ENCODE measurements around the gene MINDY4. TPM values are rescaled to one million over a fixed set of nuclear protein-coding genes. Genes with fewer than 3 reads are reported as not detected.

The MINDY4 gene
- total RNA-seq, 4 donors from 2014 or later = 4.6 to 14.1 (median 6.8) TPM

DNA sequence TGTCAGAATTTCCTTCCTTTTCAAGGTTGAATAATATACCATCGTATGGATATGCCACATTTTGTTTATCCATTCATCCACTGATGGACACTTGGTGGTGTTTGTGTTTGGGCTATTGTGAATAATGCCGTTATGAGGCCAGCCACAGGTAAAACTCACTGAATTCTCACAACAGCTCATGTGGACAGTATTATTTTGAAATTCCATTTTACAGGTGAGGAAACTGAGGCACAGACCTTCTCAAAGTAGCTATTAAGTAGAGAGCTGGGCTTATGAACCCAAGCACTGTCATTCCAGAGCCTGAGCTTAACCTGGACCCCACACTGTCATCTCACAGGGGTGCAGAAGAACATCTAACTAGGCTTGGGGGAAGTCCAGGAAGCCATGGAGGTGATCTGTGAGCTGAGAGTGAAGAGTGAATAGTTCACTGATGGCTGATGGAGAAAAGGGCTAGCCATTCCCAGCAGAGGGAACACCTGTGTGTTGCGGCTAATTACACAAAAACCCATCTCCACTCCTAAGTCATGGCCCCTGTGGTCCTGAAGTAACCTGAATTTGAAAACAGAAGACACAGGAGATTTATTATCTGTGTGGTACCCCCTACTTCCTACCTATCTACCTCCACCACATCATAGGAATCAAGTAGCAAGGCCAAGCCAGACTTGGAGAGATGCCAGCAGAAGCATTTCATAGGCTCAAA, 10.6 kb upstream of the MINDY4 start:
- intact Hi-C loops (cut with DNase I; ENCODE audit: low total_unique reads) = no loop called here
- DNase-seq = no peak
- Histone ChIP-seq H3K4me3 (no peak overlapping the region), H3K9me3 (no peaks in the 10 kb centered on the region), H3K36me3 (no peaks in the 10 kb centered on the region), H3K27me3 (no peaks in the 10 kb centered on the region), H3K4me1 (peaks cover 0 to 12% (median 2%) of the 10 kb centered on the region in 4 donors), H3K27ac (no peak overlapping the region)
- 87 to 100% methylated on average over 2 to 3 of the region's 3 CpGs for WGBS, 2 donors (ENCODE audit: low coverage in 1 of 2)
- in situ Hi-C loops (cut with MboI; ENCODE audit: low pct_ligation_motif_present in 1 of 4, low pct_unique_long_range_greater_than_20kb in 1 of 4, low sequenced_read_pairs in 3 of 4) = no loop called here
- no peak for TF ChIP-seq POLR2A (IDR thresholded peaks at IDR 0.05)
- no peak for TF ChIP-seq EP300 (IDR thresholded peaks at IDR 0.05; ENCODE audit: low read depth)
- TF ChIP-seq, protein P1, sequence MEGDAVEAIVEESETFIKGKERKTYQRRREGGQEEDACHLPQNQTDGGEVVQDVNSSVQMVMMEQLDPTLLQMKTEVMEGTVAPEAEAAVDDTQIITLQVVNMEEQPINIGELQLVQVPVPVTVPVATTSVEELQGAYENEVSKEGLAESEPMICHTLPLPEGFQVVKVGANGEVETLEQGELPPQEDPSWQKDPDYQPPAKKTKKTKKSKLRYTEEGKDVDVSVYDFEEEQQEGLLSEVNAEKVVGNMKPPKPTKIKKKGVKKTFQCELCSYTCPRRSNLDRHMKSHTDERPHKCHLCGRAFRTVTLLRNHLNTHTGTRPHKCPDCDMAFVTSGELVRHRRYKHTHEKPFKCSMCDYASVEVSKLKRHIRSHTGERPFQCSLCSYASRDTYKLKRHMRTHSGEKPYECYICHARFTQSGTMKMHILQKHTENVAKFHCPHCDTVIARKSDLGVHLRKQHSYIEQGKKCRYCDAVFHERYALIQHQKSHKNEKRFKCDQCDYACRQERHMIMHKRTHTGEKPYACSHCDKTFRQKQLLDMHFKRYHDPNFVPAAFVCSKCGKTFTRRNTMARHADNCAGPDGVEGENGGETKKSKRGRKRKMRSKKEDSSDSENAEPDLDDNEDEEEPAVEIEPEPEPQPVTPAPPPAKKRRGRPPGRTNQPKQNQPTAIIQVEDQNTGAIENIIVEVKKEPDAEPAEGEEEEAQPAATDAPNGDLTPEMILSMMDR (IDR thresholded peaks at IDR 0.05) = no peak
- TF ChIP-seq POLR2AphosphoS5 (IDR thresholded peaks at IDR 0.05) = no peak

DNA sequence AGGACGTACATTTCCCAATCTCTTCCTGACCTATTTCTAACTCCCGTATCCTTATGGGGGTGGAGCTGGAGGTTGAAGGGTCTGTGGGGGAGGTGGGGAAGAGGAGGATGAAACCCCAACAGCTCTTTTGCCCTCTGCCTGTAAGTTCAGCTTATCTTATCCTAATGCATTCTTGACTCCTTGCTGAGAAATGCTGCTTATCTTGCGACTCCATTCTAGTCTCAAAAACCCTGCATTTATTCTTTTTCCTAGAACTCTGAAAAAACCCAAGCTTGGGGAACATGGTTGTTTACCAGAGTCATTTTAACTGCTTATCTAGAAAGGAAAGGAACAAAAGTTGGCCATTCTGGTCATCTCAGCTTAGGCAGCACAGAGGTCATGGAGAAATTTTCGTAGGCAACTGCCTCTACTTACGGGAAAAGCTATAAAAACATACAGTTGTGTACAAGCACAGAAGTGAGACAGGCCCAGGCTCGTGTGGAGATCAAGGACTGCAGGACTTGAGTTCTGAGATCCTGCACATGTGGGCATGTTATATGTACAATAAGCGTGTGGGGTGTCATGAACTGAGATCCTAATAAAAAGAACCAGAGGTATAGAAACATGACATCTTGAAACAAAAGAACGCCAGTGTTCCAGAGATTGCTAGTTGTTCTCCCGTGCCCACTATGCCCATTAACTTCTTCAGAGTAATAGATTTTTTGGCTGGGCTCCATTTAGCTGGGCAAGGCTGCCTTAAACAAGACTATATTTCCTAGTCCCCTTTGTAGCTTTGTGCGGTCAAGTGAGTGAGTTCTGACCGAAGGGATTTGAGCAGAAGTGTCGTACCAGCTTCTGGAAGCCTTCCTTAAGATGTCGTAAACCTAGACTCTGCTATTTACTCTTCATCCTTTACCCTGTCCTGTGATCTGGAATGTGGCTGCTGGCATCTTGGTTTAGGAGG, 9.7 kb upstream of the MINDY4 start:
- TF ChIP-seq POLR2A (IDR thresholded peaks at IDR 0.05) = no peak
- TF ChIP-seq POLR2AphosphoS5 (IDR thresholded peaks at IDR 0.05) = no peak
- TF ChIP-seq EP300 (IDR thresholded peaks at IDR 0.05; ENCODE audit: low read depth) = no peak
- TF ChIP-seq, protein P1 (IDR thresholded peaks at IDR 0.05) = no peak
- WGBS, 2 donors (ENCODE audit: low coverage in 1 of 2) = 78 to 84% methylated on average over 10 to 13 of the region's 13 CpGs
- Histone ChIP-seq H3K4me3 (no peak overlapping the region), H3K9me3 (no peaks in the 10 kb centered on the region), H3K4me1 (peaks cover 0 to 12% (median 0%) of the 10 kb centered on the region in 4 donors), H3K27me3 (no peaks in the 10 kb centered on the region), H3K27ac (no peak overlapping the region), H3K36me3 (no peaks in the 10 kb centered on the region)
- intact Hi-C loops (cut with DNase I; ENCODE audit: low total_unique reads) (no loop called here), in situ Hi-C loops (cut with MboI; ENCODE audit: low pct_ligation_motif_present in 1 of 4, low pct_unique_long_range_greater_than_20kb in 1 of 4, low sequenced_read_pairs in 3 of 4) (no loop called here)
- DNase-seq = no peak

DNA sequence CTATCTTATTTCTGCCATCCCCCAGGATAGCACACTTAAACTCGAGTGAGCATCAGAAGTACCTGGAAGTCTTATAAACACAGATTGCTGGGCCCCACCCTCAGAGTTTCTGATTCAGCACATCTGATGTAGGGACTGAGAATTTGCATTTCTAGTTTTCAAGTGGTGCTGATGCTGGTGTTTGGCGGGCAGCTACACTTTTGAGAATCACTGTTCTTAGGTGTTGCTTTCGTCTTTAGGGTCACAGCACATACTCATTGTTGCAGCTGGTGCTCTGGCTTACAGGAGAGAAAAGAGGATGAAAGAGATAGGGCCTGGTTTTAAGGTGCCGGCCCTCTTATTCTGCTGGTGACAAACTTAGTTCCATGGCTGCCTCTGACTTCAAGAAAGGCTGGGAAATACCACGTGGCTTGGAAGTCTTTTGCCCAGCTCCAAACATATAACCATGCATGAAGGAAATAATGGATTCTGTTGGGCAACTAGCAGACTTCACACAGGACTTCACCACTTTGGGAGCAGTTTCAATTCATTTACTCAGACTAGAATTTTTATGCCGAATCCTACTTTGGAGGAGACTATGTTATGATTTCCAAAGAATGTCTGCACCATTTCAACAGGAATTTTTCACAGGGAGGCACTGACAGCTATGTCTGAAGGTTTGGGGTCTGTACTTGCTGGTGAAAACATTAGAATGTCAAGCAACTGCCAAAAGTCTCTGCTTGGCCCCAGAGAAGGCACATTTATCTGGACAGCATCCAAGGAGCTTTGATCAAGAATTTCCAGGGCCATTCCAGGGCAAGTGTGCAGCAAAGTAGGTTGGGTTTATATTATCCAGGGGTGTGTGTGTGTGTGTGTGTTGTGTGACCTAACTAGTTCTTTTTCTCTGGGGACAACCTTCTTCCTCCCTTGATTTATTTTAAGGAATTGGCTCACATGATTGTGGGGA, 6.9 kb upstream of the MINDY4 start:
- TF ChIP-seq POLR2A (IDR thresholded peaks at IDR 0.05) (no peak), POLR2AphosphoS5 (IDR thresholded peaks at IDR 0.05) (peak in 1 of 3 donors; percentile 13)
- H3K9me3 ChIP-seq = no peaks in the 10 kb centered on the region
- peaks cover 0 to 12% (median 0%) of the 10 kb centered on the region in 4 donors for H3K4me1 ChIP-seq
- in situ Hi-C loops (cut with MboI; ENCODE audit: low pct_ligation_motif_present in 1 of 4, low pct_unique_long_range_greater_than_20kb in 1 of 4, low sequenced_read_pairs in 3 of 4) = no loop called here
- 68 to 80% methylated on average over 1 to 6 of the region's 6 CpGs for WGBS, 2 donors (ENCODE audit: low coverage in 1 of 2)
- no peak for DNase-seq
- intact Hi-C loops (cut with DNase I; ENCODE audit: low total_unique reads) = no loop called here
- no peak overlapping the region for H3K4me3 ChIP-seq
- no peaks in the 10 kb centered on the region for H3K27me3 ChIP-seq
- no peaks in the 10 kb centered on the region for H3K36me3 ChIP-seq
- H3K27ac ChIP-seq = peak overlapping the region in 3 of 4 donors; percentile 43 to 54 (median 50)

DNA sequence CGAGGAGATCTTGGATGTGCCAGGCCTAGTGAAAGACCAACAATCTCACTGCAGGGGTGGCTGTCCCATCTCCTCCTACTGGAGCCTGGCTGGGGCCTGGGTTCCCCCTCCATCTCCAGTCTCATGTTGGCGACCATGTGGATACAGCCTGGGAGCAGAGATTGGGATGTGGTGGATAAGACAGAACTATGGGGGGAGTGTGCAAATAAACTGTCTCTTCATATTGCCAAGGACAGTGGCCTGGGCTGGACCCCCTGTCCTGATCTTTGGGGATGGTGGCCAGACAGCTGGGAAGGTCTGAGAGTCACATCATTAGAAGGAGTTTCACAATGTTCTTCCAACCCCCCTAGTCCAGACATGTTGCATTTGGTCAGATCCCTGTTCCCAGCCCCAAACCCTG, 5.8 kb upstream of the MINDY4 start:
- H3K36me3 ChIP-seq = no peaks in the 10 kb centered on the region
- H3K4me1 ChIP-seq = peaks cover 0 to 14% (median 0%) of the 10 kb centered on the region in 4 donors
- 100% methylated on average over 2 of the region's 2 CpGs; no CpG with 5 or more reads in 1 of the 2 donors for WGBS, 2 donors (ENCODE audit: low coverage in 1 of 2)
- peak overlapping the region in 3 of 4 donors; percentile 30 to 43 (median 37) for H3K27ac ChIP-seq
- H3K4me3 ChIP-seq = no peak overlapping the region
- in situ Hi-C loops (cut with MboI; ENCODE audit: low pct_ligation_motif_present in 1 of 4, low pct_unique_long_range_greater_than_20kb in 1 of 4, low sequenced_read_pairs in 3 of 4) (no loop called here), intact Hi-C loops (cut with DNase I; ENCODE audit: low total_unique reads) (no loop called here)
- no peak for DNase-seq
- TF ChIP-seq EP300 (IDR thresholded peaks at IDR 0.05; ENCODE audit: low read depth) = no peak
- no peak for TF ChIP-seq POLR2A (IDR thresholded peaks at IDR 0.05)
- TF ChIP-seq, protein P1 (IDR thresholded peaks at IDR 0.05) = no peak
- TF ChIP-seq POLR2AphosphoS5 (IDR thresholded peaks at IDR 0.05) = no peak
- H3K9me3 ChIP-seq = no peaks in the 10 kb centered on the region
- H3K27me3 ChIP-seq = no peaks in the 10 kb centered on the region

All from transverse colon (tissue), 4 donors.